HepG2 (cell line): ENCODE data around the gene CENPB. TPM values are rescaled to one million over a fixed set of nuclear protein-coding genes. Genes with fewer than 3 reads are reported as not detected.

Experiments
- FOXJ3 ChIP-seq: sonication (generic); formaldehyde crosslinking; IDR thresholded peaks from 2 replicates; pipeline ENCODE4 v1.4.0; 2020; ENCODE audit warnings: missing genetic modification reagents, mild to moderate bottlenecking, borderline replicate concordance
- FOXK1 ChIP-seq: sonication (generic); formaldehyde crosslinking; IDR thresholded peaks from 2 replicates; pipeline ENCODE4 v1.4.0; 2020; ENCODE audit warnings: low read depth, missing genetic modification reagents, borderline replicate concordance
- HDAC2 ChIP-seq: sonication (generic); formaldehyde crosslinking; IDR thresholded peaks from 2 replicates; pipeline ENCODE4 v1.4.0; 2020; ENCODE audit warnings: missing genetic modification reagents
- HDAC6 ChIP-seq: fragments of 200-600 bp; sonication (generic); IDR thresholded peaks from 2 replicates; pipeline ENCODE4 v1.7.0; 2017; ENCODE audit warnings: mild to moderate bottlenecking, antibody characterized with exemption, low read length, low read depth
- KLF6 ChIP-seq: IDR thresholded peaks from 2 replicates; pipeline ENCODE4 v1.8.0; 2016; ENCODE audit warnings: missing biosample characterization, missing genetic modification reagents
- MAZ ChIP-seq, 2 experiments: sonication (generic) in 1 of 2; formaldehyde crosslinking in 1 of 2; IDR thresholded peaks; 2 replicates each; pipeline versions ENCODE4 v1.5.0 to v1.6.1; 2012 to 2020; ENCODE audit warnings: low read depth in 2 of 2, mild to moderate bottlenecking in 2 of 2, borderline replicate concordance in 1 of 2, improper control_type of control experiment in 1 of 2, low read length in 1 of 2, missing genetic modification reagents in 1 of 2, moderate library complexity in 1 of 2
- MXI1 ChIP-seq: IDR thresholded peaks from 3 replicates; pipeline ENCODE4 v1.6.1; 2012; ENCODE audit warnings: low read depth, low read length, inconsistent platforms, borderline replicate concordance
- NCOA2 ChIP-seq: sonication (generic); formaldehyde crosslinking; IDR thresholded peaks from 2 replicates; pipeline ENCODE4 v1.8.0; 2022; ENCODE audit warnings: inconsistent platforms
- PHB2 ChIP-seq: fragments of 450-650 bp; IDR thresholded peaks from 2 replicates; pipeline ENCODE4 v1.6.1; 2018; ENCODE audit not compliant: partially characterized antibody
- RAD21 ChIP-seq: fragments of 450-650 bp; formaldehyde crosslinking; IDR thresholded peaks from 2 replicates; pipeline ENCODE4 v1.5.0; 2020; ENCODE audit warnings: mild to moderate bottlenecking
- SPEN ChIP-seq: sonication (generic); formaldehyde crosslinking; IDR thresholded peaks from 2 replicates; pipeline ENCODE4 v1.5.1; 2020; ENCODE audit warnings: low read depth, mild to moderate bottlenecking, missing genetic modification reagents
- ZFYVE20 ChIP-seq: sonication (generic); formaldehyde crosslinking; IDR thresholded peaks from 2 replicates; pipeline ENCODE4 v1.8.0; 2023; ENCODE audit warnings: low read depth, mild to moderate bottlenecking, moderate library complexity, missing genetic modification reagents, borderline replicate concordance
- ZNF264 ChIP-seq: sonication (generic); formaldehyde crosslinking; IDR thresholded peaks from 2 replicates; pipeline ENCODE4 v1.4.0; 2020; ENCODE audit warnings: missing genetic modification reagents
- ZNF335 ChIP-seq: sonication (generic); formaldehyde crosslinking; IDR thresholded peaks from 2 replicates; pipeline ENCODE4 v1.4.0; 2020; ENCODE audit warnings: missing genetic modification reagents
- ZNF777 ChIP-seq: sonication (generic); formaldehyde crosslinking; IDR thresholded peaks from 2 replicates; pipeline ENCODE4 v1.4.0; 2020; ENCODE audit warnings: missing genetic modification reagents
- polyA plus RNA-seq, 8 experiments: library from polyadenylated mRNA; depleted of rRNA in 3 of 8; stranded (reverse) in 7 of 8; unstranded in 1 of 8; fragments of >200 nt; fragmentation: Illumina TruSeq in 4 of 8; extraction: Trizol in 4 of 8; gene quantifications; 2 replicates each; pipeline versions ENCODE4 v1.2.1 to v1.2.3, GENCODE V29; 2011 to 2016; ENCODE audit warnings: low read depth in 4 of 8, missing spikeins in 1 of 8, mixed read lengths in 1 of 8; ENCODE audit not compliant: insufficient read depth in 1 of 8
- total RNA-seq, 5 experiments: library from RNA; depleted of rRNA; stranded (reverse); fragments of >200 nt; fragmentation: Illumina TruSeq; extraction: Trizol; gene quantifications; 2 replicates each; pipeline ENCODE4 v1.2.3, GENCODE V29; 2016; ENCODE audit warnings: low read depth in 1 of 5
- TF ChIP-seq, protein P1 (sequence below): sonication (generic); formaldehyde crosslinking; IDR thresholded peaks from 2 replicates; pipeline ENCODE4 v1.4.0; 2020; ENCODE audit warnings: low read depth, missing genetic modification reagents
- TF ChIP-seq, protein P2 (sequence below): IDR thresholded peaks from 2 replicates; pipeline ENCODE4 v1.6.1; 2012; ENCODE audit warnings: inconsistent platforms
- TF ChIP-seq, protein P3 (sequence below): sonication (generic); formaldehyde crosslinking; conservative IDR thresholded peaks from 2 replicates; pipeline ENCODE4 v1.4.0; 2020; ENCODE audit warnings: mild to moderate bottlenecking, missing genetic modification reagents, moderate library complexity

Gene CENPB
- total and polyA plus RNA-seq, 2 of the 13 experiments (the other 11 are each of a cell fraction or from before 2014, with no cell fraction given) = 10.4 to 54.5 TPM

DNA sequence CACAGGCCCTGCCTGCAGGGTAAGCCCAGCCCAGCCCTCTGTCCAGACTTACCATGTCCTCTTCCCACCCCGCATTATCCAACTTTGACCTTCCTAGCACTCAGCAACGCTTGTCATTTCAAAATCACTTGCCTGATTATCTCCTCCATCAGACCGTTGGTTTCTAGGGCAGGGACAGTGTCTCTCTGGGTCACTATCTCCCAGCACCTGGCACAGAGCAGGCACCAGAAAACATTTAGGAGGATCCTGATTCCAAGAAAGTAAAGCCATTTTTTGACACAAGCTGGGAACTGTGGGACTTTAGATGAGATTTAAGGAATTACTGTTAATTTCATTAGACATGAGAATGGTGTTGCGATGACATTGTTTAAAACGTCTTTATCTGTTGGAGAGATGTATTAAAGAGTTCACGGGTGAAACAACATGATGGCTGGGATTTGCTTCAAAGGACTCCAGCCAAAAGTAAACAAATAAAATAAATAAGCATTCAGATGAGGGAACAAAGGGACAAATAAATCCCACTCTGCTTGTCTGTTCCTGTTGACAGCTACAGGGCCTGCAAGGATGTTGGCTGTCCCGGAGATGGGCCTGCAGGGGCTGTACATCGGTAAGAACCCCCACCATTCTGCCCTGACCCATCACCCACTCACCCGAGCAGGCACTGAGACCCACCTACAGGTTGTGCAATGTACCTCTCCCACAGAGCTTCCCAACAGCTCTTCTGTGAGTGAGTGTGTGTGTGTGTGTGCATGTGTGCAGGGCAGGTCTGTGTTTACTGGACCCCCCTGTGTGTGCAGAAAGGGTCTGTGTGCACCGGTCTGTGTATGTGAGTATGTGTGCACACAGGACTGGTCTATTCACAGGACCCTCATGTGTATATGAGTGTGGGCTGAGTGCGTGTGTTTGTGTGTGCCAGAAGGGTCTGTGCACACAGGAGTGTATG is 48.2 kb downstream of the CENPB start (continued):
- TF ChIP-seq, protein P1, sequence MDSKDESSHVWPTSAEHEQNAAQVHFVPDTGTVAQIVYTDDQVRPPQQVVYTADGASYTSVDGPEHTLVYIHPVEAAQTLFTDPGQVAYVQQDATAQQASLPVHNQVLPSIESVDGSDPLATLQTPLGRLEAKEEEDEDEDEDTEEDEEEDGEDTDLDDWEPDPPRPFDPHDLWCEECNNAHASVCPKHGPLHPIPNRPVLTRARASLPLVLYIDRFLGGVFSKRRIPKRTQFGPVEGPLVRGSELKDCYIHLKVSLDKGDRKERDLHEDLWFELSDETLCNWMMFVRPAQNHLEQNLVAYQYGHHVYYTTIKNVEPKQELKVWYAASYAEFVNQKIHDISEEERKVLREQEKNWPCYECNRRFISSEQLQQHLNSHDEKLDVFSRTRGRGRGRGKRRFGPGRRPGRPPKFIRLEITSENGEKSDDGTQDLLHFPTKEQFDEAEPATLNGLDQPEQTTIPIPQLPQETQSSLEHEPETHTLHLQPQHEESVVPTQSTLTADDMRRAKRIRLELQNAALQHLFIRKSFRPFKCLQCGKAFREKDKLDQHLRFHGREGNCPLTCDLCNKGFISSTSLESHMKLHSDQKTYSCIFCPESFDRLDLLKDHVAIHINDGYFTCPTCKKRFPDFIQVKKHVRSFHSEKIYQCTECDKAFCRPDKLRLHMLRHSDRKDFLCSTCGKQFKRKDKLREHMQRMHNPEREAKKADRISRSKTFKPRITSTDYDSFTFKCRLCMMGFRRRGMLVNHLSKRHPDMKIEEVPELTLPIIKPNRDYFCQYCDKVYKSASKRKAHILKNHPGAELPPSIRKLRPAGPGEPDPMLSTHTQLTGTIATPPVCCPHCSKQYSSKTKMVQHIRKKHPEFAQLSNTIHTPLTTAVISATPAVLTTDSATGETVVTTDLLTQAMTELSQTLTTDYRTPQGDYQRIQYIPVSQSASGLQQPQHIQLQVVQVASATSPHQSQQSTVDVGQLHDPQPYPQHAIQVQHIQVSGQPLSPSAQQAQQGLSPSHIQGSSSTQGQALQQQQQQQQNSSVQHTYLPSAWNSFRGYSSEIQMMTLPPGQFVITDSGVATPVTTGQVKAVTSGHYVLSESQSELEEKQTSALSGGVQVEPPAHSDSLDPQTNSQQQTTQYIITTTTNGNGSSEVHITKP (CRISPR knock-in tag) = no peak
- TF ChIP-seq MAZ (IDR thresholded peaks at IDR 0.05; ENCODE audit: borderline replicate concordance, low read depth, low read length) = no peak
- no peak for TF ChIP-seq MAZ (CRISPR knock-in tag; IDR thresholded peaks at IDR 0.05; ENCODE audit: low read depth)
- no peak for TF ChIP-seq ZFYVE20
- TF ChIP-seq ZNF777 (CRISPR knock-in tag) = no peak
- no peak for TF ChIP-seq ZNF264 (CRISPR knock-in tag)
- no peak for TF ChIP-seq KLF6 (CRISPR knock-in tag)
- TF ChIP-seq PHB2 = no peak
- 0 out of 2 replicates have a peak, but pooled peaks have one; percentile 5 for TF ChIP-seq FOXK1
- TF ChIP-seq MXI1 = no peak
- TF ChIP-seq RAD21 (CRISPR knock-in tag) = 0 out of 2 replicates have a peak, but pooled peaks have one; percentile 19
- no peak for TF ChIP-seq NCOA2
- TF ChIP-seq, protein P2, sequence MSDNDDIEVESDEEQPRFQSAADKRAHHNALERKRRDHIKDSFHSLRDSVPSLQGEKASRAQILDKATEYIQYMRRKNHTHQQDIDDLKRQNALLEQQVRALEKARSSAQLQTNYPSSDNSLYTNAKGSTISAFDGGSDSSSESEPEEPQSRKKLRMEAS = 0 out of 2 replicates have a peak, but pooled peaks have one; percentile 3
- no peak for TF ChIP-seq HDAC6
- TF ChIP-seq, protein P3, sequence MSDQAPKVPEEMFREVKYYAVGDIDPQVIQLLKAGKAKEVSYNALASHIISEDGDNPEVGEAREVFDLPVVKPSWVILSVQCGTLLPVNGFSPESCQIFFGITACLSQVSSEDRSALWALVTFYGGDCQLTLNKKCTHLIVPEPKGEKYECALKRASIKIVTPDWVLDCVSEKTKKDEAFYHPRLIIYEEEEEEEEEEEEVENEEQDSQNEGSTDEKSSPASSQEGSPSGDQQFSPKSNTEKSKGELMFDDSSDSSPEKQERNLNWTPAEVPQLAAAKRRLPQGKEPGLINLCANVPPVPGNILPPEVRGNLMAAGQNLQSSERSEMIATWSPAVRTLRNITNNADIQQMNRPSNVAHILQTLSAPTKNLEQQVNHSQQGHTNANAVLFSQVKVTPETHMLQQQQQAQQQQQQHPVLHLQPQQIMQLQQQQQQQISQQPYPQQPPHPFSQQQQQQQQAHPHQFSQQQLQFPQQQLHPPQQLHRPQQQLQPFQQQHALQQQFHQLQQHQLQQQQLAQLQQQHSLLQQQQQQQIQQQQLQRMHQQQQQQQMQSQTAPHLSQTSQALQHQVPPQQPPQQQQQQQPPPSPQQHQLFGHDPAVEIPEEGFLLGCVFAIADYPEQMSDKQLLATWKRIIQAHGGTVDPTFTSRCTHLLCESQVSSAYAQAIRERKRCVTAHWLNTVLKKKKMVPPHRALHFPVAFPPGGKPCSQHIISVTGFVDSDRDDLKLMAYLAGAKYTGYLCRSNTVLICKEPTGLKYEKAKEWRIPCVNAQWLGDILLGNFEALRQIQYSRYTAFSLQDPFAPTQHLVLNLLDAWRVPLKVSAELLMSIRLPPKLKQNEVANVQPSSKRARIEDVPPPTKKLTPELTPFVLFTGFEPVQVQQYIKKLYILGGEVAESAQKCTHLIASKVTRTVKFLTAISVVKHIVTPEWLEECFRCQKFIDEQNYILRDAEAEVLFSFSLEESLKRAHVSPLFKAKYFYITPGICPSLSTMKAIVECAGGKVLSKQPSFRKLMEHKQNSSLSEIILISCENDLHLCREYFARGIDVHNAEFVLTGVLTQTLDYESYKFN (CRISPR knock-in tag) = peak; percentile 40
- no peak for TF ChIP-seq SPEN (CRISPR knock-in tag)
- peak; percentile 32; the same call in 1 of the 2 replicates for TF ChIP-seq HDAC2 (CRISPR knock-in tag)
- no peak for TF ChIP-seq ZNF335 (CRISPR knock-in tag)
- no peak for TF ChIP-seq FOXJ3 (CRISPR knock-in tag)
